ENCODE measurements around the gene APAF1. TPM values are rescaled to one million over a fixed set of nuclear protein-coding genes. Genes with fewer than 3 reads are reported as not detected.

APAF1 gene
- total and polyA plus RNA-seq, 9 of the 15 experiments (the other 6 are each of a cell fraction or from before 2014, with no cell fraction given) = 5.1 to 15.7 (median 9.9) TPM

DNA sequence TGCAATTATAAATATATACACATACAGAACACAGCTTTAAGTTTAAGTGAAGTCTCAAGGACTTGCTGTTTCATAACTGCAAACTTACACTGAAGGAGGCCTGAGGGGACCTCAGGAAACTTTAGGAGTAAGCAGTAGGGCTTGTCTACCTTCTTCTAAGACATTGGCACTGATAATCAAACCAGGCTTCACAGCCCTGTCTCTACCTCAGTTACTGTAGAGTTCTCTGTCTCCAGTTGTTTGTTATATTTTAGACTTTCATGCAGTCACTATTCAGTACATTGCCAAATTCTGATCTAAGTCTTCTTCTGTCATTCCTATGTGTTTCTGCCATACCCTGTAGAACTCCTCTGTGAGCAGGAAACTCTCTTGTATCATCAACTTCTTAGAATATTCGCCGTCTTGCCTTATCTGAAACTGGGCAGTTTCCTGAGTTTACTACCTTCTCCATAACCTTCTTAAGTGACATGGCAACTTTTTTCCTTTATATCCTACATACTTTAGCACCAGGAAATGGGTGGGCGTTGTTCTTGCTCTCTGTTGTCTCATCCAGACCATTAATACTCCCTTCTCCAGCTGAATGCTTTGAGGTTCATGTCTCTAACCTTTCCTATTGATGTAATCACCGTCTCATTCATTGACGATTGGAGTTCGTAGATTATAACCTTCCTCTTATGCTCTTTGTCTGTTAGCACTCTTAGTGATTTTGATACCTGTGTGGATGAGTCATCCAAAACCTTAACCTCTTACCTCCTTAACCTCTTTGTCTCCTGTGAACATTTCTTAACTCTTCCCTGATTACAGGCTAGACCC is 11.4 kb downstream of the APAF1 start (continued):
- no peak for TF ChIP-seq HEY1 (CRISPR knock-in tag; IDR thresholded peaks at IDR 0.05; ENCODE audit: borderline replicate concordance)
- TF ChIP-seq, protein P1, sequence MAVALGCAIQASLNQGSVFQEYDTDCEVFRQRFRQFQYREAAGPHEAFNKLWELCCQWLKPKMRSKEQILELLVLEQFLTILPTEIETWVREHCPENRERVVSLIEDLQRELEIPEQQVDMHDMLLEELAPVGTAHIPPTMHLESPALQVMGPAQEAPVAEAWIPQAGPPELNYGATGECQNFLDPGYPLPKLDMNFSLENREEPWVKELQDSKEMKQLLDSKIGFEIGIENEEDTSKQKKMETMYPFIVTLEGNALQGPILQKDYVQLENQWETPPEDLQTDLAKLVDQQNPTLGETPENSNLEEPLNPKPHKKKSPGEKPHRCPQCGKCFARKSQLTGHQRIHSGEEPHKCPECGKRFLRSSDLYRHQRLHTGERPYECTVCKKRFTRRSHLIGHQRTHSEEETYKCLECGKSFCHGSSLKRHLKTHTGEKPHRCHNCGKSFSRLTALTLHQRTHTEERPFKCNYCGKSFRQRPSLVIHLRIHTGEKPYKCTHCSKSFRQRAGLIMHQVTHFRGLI (CRISPR knock-in tag; IDR thresholded peaks at IDR 0.05) = no peak
- TF ChIP-seq ATF7 (IDR thresholded peaks at IDR 0.05) = no peak
- TF ChIP-seq, protein P2, sequence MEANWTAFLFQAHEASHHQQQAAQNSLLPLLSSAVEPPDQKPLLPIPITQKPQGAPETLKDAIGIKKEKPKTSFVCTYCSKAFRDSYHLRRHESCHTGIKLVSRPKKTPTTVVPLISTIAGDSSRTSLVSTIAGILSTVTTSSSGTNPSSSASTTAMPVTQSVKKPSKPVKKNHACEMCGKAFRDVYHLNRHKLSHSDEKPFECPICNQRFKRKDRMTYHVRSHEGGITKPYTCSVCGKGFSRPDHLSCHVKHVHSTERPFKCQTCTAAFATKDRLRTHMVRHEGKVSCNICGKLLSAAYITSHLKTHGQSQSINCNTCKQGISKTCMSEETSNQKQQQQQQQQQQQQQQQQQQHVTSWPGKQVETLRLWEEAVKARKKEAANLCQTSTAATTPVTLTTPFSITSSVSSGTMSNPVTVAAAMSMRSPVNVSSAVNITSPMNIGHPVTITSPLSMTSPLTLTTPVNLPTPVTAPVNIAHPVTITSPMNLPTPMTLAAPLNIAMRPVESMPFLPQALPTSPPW (CRISPR knock-in tag; IDR thresholded peaks at IDR 0.05) = no peak
- TF ChIP-seq CCNT2 (IDR thresholded peaks at IDR 0.05; ENCODE audit: borderline replicate concordance, extremely low read depth, insufficient read length, low read depth, low read length) = no peak
- TF ChIP-seq BMI1 (IDR thresholded peaks at IDR 0.05; ENCODE audit: low read length) = no peak
- no peak for TF ChIP-seq RBM15 (IDR thresholded peaks at IDR 0.05; ENCODE audit: insufficient read depth, low read length)
- TF ChIP-seq EHMT2 (IDR thresholded peaks at IDR 0.05) = peak; percentile 22; the same call in 1 of the 2 replicates
- TF ChIP-seq ARID1B (IDR thresholded peaks at IDR 0.05) = peak; percentile 59
- TF ChIP-seq, protein P3, sequence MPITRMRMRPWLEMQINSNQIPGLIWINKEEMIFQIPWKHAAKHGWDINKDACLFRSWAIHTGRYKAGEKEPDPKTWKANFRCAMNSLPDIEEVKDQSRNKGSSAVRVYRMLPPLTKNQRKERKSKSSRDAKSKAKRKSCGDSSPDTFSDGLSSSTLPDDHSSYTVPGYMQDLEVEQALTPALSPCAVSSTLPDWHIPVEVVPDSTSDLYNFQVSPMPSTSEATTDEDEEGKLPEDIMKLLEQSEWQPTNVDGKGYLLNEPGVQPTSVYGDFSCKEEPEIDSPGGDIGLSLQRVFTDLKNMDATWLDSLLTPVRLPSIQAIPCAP (CRISPR knock-in tag; IDR thresholded peaks at IDR 0.05; ENCODE audit: borderline replicate concordance) = no peak
- peak; percentile 77; the same call in 1 of the 2 replicates for TF ChIP-seq ZNF239 (CRISPR knock-in tag; IDR thresholded peaks at IDR 0.05)
- peak; percentile 83 for TF ChIP-seq ZEB2 (IDR thresholded peaks at IDR 0.05)
- TF ChIP-seq SRSF3 (IDR thresholded peaks at IDR 0.05; ENCODE audit: insufficient read depth, low read length) = no peak
- peak; percentile 75 for TF ChIP-seq C11orf30 (IDR thresholded peaks at IDR 0.05; ENCODE audit: low read depth)
- no peak for TF ChIP-seq FOXJ3 (CRISPR knock-in tag; IDR thresholded peaks at IDR 0.05)
- TF ChIP-seq ZNF12 (CRISPR knock-in tag; IDR thresholded peaks at IDR 0.05) = no peak
- TF ChIP-seq KDM1A (IDR thresholded peaks at IDR 0.05) = peak; percentile 62 to 63; a peak in 3 of 4 replicates
- no peak for TF ChIP-seq ZNF197 (CRISPR knock-in tag; IDR thresholded peaks at IDR 0.05; ENCODE audit: low read depth)
- no peak for TF ChIP-seq RB1 (IDR thresholded peaks at IDR 0.05; ENCODE audit: low read depth)
- 0 out of 2 replicates have a peak, but pooled peaks have one; percentile 9 for TF ChIP-seq PTTG1 (tag; IDR thresholded peaks at IDR 0.05; ENCODE audit: low read depth)
- peak; percentile 71 for TF ChIP-seq MAFG (tag; conservative IDR thresholded peaks at IDR 0.05)
- no peak for TF ChIP-seq POLR2G (IDR thresholded peaks at IDR 0.05; ENCODE audit: low read depth, low read length)
- TF ChIP-seq ZNF57 (CRISPR knock-in tag; IDR thresholded peaks at IDR 0.05) = no peak
- TF ChIP-seq, protein P4, sequence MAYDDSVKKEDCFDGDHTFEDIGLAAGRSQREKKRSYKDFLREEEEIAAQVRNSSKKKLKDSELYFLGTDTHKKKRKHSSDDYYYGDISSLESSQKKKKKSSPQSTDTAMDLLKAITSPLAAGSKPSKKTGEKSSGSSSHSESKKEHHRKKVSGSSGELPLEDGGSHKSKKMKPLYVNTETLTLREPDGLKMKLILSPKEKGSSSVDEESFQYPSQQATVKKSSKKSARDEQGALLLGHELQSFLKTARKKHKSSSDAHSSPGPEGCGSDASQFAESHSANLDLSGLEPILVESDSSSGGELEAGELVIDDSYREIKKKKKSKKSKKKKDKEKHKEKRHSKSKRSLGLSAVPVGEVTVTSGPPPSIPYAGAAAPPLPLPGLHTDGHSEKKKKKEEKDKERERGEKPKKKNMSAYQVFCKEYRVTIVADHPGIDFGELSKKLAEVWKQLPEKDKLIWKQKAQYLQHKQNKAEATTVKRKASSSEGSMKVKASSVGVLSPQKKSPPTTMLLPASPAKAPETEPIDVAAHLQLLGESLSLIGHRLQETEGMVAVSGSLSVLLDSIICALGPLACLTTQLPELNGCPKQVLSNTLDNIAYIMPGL (CRISPR knock-in tag; IDR thresholded peaks at IDR 0.05) = no peak
- TF ChIP-seq ZNF316 (IDR thresholded peaks at IDR 0.05) = peak; percentile 76

Data from K562 (cell line).